Subcutaneous abdominal adipose tissue (tissue), 5 donors: ENCODE results near the gene PHACTR2.

ENCODE experiments used
- H3K27ac ChIP-seq: one replicate; pipeline ENCODE4 v1.7.0; 2013; ENCODE audit warnings: low read depth, mild to moderate bottlenecking, inconsistent platforms, low read length, moderate library complexity
- H3K27me3 ChIP-seq, 5 donors: one replicate each; pipeline ENCODE4 v1.7.0; 2013; ENCODE audit warnings: low read length in 5 of 5, inconsistent platforms in 1 of 5; ENCODE audit not compliant: control insufficient read depth in 5 of 5, insufficient read depth in 4 of 5
- H3K36me3 ChIP-seq, 5 donors: one replicate each; pipeline ENCODE4 v1.7.0; 2013; ENCODE audit warnings: low read length in 5 of 5; ENCODE audit not compliant: control insufficient read depth in 5 of 5, insufficient read depth in 5 of 5
- H3K4me1 ChIP-seq, 5 donors: one replicate each; pipeline ENCODE4 v1.7.0; 2013; ENCODE audit warnings: low read length in 5 of 5, mild to moderate bottlenecking in 3 of 5, moderate library complexity in 1 of 5; ENCODE audit not compliant: control insufficient read depth in 5 of 5, insufficient read depth in 5 of 5
- H3K4me3 ChIP-seq, 5 donors: one replicate each; pipeline ENCODE4 v1.7.0; 2013; ENCODE audit warnings: low read length in 5 of 5, low read depth in 1 of 5
- H3K9ac ChIP-seq, 5 donors: one replicate each; pipeline ENCODE4 v1.7.0; 2013; ENCODE audit warnings: low read length in 5 of 5, mild to moderate bottlenecking in 4 of 5, moderate library complexity in 3 of 5
- H3K9me3 ChIP-seq, 5 donors: one replicate each; pipeline ENCODE4 v1.7.0; 2013; ENCODE audit warnings: low read length in 5 of 5; ENCODE audit not compliant: control insufficient read depth in 5 of 5
- donor health status: healthy.
- donor health status: healthy.
- donor health status: healthy.
- donor health status: healthy.
- donor health status: healthy.

PHACTR2 gene

GRCh38 chr6:143744551-143745165 is 66.9 kb downstream of the PHACTR2 start:
- no peak overlapping the region for H3K9ac ChIP-seq
- peaks cover 0 to 2% (median 0%) of the 10 kb centered on the region in 5 donors for H3K36me3 ChIP-seq
- no peaks in the 10 kb centered on the region for H3K27me3 ChIP-seq
- peak overlapping the region; percentile 58 for H3K27ac ChIP-seq
- peaks cover 21 to 59% (median 49%) of the 10 kb centered on the region in 5 donors for H3K4me1 ChIP-seq
- peak overlapping the region; percentile 7 to 37 (median 18) for H3K4me3 ChIP-seq
- H3K9me3 ChIP-seq = no peaks in the 10 kb centered on the region

- peaks cover 0 to 2% (median 0%) of the 10 kb centered on the region in 5 donors for H3K36me3 ChIP-seq
- H3K27me3 ChIP-seq = no peaks in the 10 kb centered on the region
- H3K9me3 ChIP-seq = no peaks in the 10 kb centered on the region
- peak overlapping the region; percentile 7 to 37 (median 13) for H3K4me3 ChIP-seq
- H3K9ac ChIP-seq = peak overlapping the region in 1 of 5 donors; percentile 56
- peak overlapping the region; percentile 58 for H3K27ac ChIP-seq
- H3K4me1 ChIP-seq = peaks cover 21 to 53% (median 49%) of the 10 kb centered on the region in 5 donors
These were observed 67.7 kb downstream of the PHACTR2 start for GRCh38 chr6:143745166-143746133.

- Histone ChIP-seq H3K36me3 (peaks cover 0 to 5% (median 0%) of the 10 kb centered on the region in 5 donors), H3K9ac (no peak overlapping the region), H3K27me3 (no peaks in the 10 kb centered on the region), H3K27ac (peak overlapping the region; percentile 58), H3K4me1 (peaks cover 21 to 51% (median 46%) of the 10 kb centered on the region in 5 donors), H3K4me3 (no peak overlapping the region), H3K9me3 (no peaks in the 10 kb centered on the region)
These were observed 68.7 kb downstream of the PHACTR2 start for GRCh38 chr6:143746202-143747119.

GRCh38 chr6:143747347-143747842 is 69.6 kb downstream of the PHACTR2 start:
- Histone ChIP-seq H3K27ac (no peak overlapping the region), H3K4me3 (no peak overlapping the region), H3K9ac (no peak overlapping the region), H3K4me1 (peaks cover 21 to 46% (median 42%) of the 10 kb centered on the region in 5 donors), H3K27me3 (no peaks in the 10 kb centered on the region), H3K36me3 (peaks cover 0 to 5% (median 0%) of the 10 kb centered on the region in 5 donors), H3K9me3 (no peaks in the 10 kb centered on the region)

GRCh38 chr6:143749891-143750290 is 72.1 kb downstream of the PHACTR2 start:
- Histone ChIP-seq H3K4me3 (no peak overlapping the region), H3K36me3 (peaks cover 0 to 10% (median 5%) of the 10 kb centered on the region in 5 donors), H3K9ac (no peak overlapping the region), H3K4me1 (peaks cover 14 to 24% (median 17%) of the 10 kb centered on the region in 5 donors), H3K27me3 (no peaks in the 10 kb centered on the region), H3K27ac (no peak overlapping the region), H3K9me3 (no peaks in the 10 kb centered on the region)

- H3K9ac ChIP-seq = no peak overlapping the region
- H3K9me3 ChIP-seq = no peaks in the 10 kb centered on the region
- peaks cover 0 to 10% (median 6%) of the 10 kb centered on the region in 5 donors for H3K36me3 ChIP-seq
- H3K4me3 ChIP-seq = no peak overlapping the region
- peaks cover 6 to 17% (median 7%) of the 10 kb centered on the region in 5 donors for H3K4me1 ChIP-seq
- H3K27me3 ChIP-seq = no peaks in the 10 kb centered on the region
- H3K27ac ChIP-seq = no peak overlapping the region
These were observed 73.1 kb downstream of the PHACTR2 start for GRCh38 chr6:143750877-143751276.

GRCh38 chr6:143752459-143752858 is 74.7 kb downstream of the PHACTR2 start:
- no peak overlapping the region for H3K27ac ChIP-seq
- no peaks in the 10 kb centered on the region for H3K27me3 ChIP-seq
- H3K9me3 ChIP-seq = no peaks in the 10 kb centered on the region
- no peak overlapping the region for H3K4me3 ChIP-seq
- peaks cover 0 to 6% (median 0%) of the 10 kb centered on the region in 5 donors for H3K4me1 ChIP-seq
- H3K9ac ChIP-seq = no peak overlapping the region
- H3K36me3 ChIP-seq = peaks cover 2 to 15% (median 10%) of the 10 kb centered on the region in 5 donors

- H3K27ac ChIP-seq = no peak overlapping the region
These were observed 75.9 kb downstream of the PHACTR2 start for GRCh38 chr6:143753678-143754077.

GRCh38 chr6:143754204-143754603 is 76.4 kb downstream of the PHACTR2 start:
- Histone ChIP-seq H3K4me1 (peaks cover 0 to 7% (median 0%) of the 10 kb centered on the region in 5 donors), H3K36me3 (peaks cover 5 to 15% (median 10%) of the 10 kb centered on the region in 5 donors), H3K27ac (no peak overlapping the region), H3K9me3 (no peaks in the 10 kb centered on the region), H3K27me3 (no peaks in the 10 kb centered on the region), H3K9ac (no peak overlapping the region), H3K4me3 (no peak overlapping the region)

More at GRCh38 chr6:143753678-143754077, 75.9 kb downstream of the PHACTR2 start:
- Histone ChIP-seq H3K4me3 (no peak overlapping the region), H3K27me3 (no peaks in the 10 kb centered on the region), H3K36me3 (peaks cover 5 to 15% (median 10%) of the 10 kb centered on the region in 5 donors), H3K9me3 (no peaks in the 10 kb centered on the region), H3K9ac (no peak overlapping the region), H3K4me1 (peaks cover 0 to 5% (median 0%) of the 10 kb centered on the region in 5 donors)
